HL-60 (cell line): Measurements from ENCODE around the gene TIMP2.
A peak's percentile ranks its signal among the peaks of the same experiment; 100 is the strongest.

Source experiments
- DNase-seq, 2 experiments: peaks; one replicate each; pipeline ENCODE4 v3.0.0-alpha.2; 2010 to 2020; ENCODE audit warnings: low read depth in 1 of 2, low spot score in 1 of 2
- H3K27ac ChIP-seq: fragments of 250-450 bp; sonication (Bioruptor Pico); replicated peaks from 2 replicates; pipeline ENCODE4 v1.5.1; 2020; ENCODE audit warnings: mild to moderate bottlenecking, moderate library complexity
- H3K27me3 ChIP-seq: fragments of 250-450 bp; sonication (Bioruptor Pico); 2 replicates; pipeline ENCODE4 v1.5.1; 2021; ENCODE audit warnings: mild to moderate bottlenecking, moderate library complexity; ENCODE audit not compliant: insufficient read depth, poor library complexity, severe bottlenecking
- H3K4me3 ChIP-seq: replicated peaks from 2 replicates; pipeline ENCODE4 v1.5.1; 2011; ENCODE audit warnings: mild to moderate bottlenecking, control low read depth, low read length; ENCODE audit not compliant: insufficient read depth
- CTCF ChIP-seq: IDR thresholded peaks from one replicate; pipeline ENCODE4 v1.5.1; 2011; ENCODE audit warnings: low read length, control low read depth, inconsistent platforms; ENCODE audit not compliant: insufficient read depth
- GABPA ChIP-seq: IDR thresholded peaks from 2 replicates; pipeline ENCODE4 v1.6.1; 2012; ENCODE audit warnings: low read depth
- POLR2AphosphoS5 ChIP-seq: IDR thresholded peaks from 2 replicates; pipeline ENCODE4 v1.6.1; 2012; ENCODE audit warnings: low read depth
- REST ChIP-seq: IDR thresholded peaks from 2 replicates; pipeline ENCODE4 v1.6.1; 2012; ENCODE audit warnings: low read depth; ENCODE audit not compliant: insufficient replicate concordance
- SPI1 ChIP-seq: IDR thresholded peaks from 2 replicates; pipeline ENCODE4 v1.6.1; 2012; ENCODE audit warnings: low read depth, mild to moderate bottlenecking, borderline replicate concordance

TIMP2 gene

GRCh38 chr17:78884876-78885667 lies 40.1 kb downstream of the TIMP2 start:
- H3K27ac ChIP-seq: peak overlapping the region; percentile 93
- DNase-seq: no peak
- TF ChIP-seq GABPA: no peak
- TF ChIP-seq POLR2AphosphoS5: no peak
- no peak overlapping the region for H3K4me3 ChIP-seq
- H3K27me3 ChIP-seq: no peaks in the 10 kb centered on the region

- no peaks in the 10 kb centered on the region for H3K27me3 ChIP-seq
- H3K4me3 ChIP-seq: no peak overlapping the region
These were observed 40.9 kb downstream of the TIMP2 start for GRCh38 chr17:78884148-78884825.

GRCh38 chr17:78883533-78884131 lies 41.6 kb downstream of the TIMP2 start:
- H3K27ac ChIP-seq: peak overlapping the region; percentile 93
- H3K4me3 ChIP-seq: no peak overlapping the region
- DNase-seq: peak; percentile 60 to 70
- no peak for TF ChIP-seq CTCF
- no peaks in the 10 kb centered on the region for H3K27me3 ChIP-seq

More at GRCh38 chr17:78884148-78884825, 40.9 kb downstream of the TIMP2 start:
- H3K27ac ChIP-seq: peak overlapping the region; percentile 93
- TF ChIP-seq POLR2AphosphoS5 (no peak), GABPA (no peak), CTCF (no peak), SPI1 (no peak), REST (no peak)
- no peak for DNase-seq

- DNase-seq: peak; percentile 75 to 76
- Histone ChIP-seq H3K4me3 (no peak overlapping the region), H3K27ac (peak overlapping the region; percentile 93), H3K27me3 (no peaks in the 10 kb centered on the region)
- TF ChIP-seq CTCF: no peak
- TF ChIP-seq GABPA: peak; percentile 81
- no peak for TF ChIP-seq POLR2AphosphoS5
These were observed 42.1 kb downstream of the TIMP2 start for GRCh38 chr17:78883089-78883532.
